ENCODE data around the gene KIF13A.

KIF13A gene

DNA sequence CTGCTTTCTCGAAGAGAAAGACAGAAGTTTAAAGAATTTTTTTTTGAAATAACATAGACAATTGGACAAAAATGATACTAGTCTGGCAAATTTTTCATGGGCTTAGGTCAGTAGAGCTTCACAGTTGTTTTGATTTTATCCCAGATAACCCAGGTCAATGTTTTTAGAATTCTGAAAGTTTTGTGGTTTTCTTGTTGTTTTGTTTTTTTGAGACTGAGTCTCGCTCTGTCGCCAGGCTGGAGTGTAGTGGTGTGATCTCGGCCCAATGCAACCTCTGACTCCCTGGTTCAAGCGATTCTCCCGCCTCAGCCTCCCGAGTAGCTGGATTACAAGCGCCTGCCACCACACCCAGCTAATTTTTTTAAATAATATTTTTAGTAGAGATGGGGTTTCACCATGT is 22.8 kb downstream of the KIF13A start:
- H3K4me1 ChIP-seq (ENCODE audit: low read length) = no peaks in the 10 kb centered on the region
- TF ChIP-seq, protein P1, sequence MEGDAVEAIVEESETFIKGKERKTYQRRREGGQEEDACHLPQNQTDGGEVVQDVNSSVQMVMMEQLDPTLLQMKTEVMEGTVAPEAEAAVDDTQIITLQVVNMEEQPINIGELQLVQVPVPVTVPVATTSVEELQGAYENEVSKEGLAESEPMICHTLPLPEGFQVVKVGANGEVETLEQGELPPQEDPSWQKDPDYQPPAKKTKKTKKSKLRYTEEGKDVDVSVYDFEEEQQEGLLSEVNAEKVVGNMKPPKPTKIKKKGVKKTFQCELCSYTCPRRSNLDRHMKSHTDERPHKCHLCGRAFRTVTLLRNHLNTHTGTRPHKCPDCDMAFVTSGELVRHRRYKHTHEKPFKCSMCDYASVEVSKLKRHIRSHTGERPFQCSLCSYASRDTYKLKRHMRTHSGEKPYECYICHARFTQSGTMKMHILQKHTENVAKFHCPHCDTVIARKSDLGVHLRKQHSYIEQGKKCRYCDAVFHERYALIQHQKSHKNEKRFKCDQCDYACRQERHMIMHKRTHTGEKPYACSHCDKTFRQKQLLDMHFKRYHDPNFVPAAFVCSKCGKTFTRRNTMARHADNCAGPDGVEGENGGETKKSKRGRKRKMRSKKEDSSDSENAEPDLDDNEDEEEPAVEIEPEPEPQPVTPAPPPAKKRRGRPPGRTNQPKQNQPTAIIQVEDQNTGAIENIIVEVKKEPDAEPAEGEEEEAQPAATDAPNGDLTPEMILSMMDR (IDR thresholded peaks at IDR 0.05; ENCODE audit: low read length) = no peak
- TF ChIP-seq EZH2 (optimal IDR thresholded peaks at IDR 0.05; ENCODE audit: low read depth, low read length) (no peak), EZH2phosphoT487 (IDR thresholded peaks at IDR 0.05; ENCODE audit: low read length) (no peak)
- no peak overlapping the region for H3K4me2 ChIP-seq (ENCODE audit: low read depth, low read length)
- no peaks in the 10 kb centered on the region for H3K27me3 ChIP-seq (replicated peaks; ENCODE audit: insufficient read depth, low read length)
- no peaks in the 10 kb centered on the region for H4K20me1 ChIP-seq (ENCODE audit: insufficient read depth, low read length)
- no peaks in the 10 kb centered on the region for H3F3A ChIP-seq (ENCODE audit: insufficient read depth, low read length)
- no peaks in the 10 kb centered on the region for H3K9me3 ChIP-seq (replicated peaks; ENCODE audit: insufficient read depth, low read length)
- no peak for DNase-seq
- no peaks in the 10 kb centered on the region for H3K9me2 ChIP-seq (replicated peaks; ENCODE audit: insufficient read depth, low read length)
- no peak overlapping the region for H3K4me3 ChIP-seq (ENCODE audit: low read length)
- no peaks in the 10 kb centered on the region for H3K36me3 ChIP-seq (replicated peaks; ENCODE audit: insufficient read depth, low read length)
- H2AFZ ChIP-seq (ENCODE audit: low read length) = no peak overlapping the region
- H3K27ac ChIP-seq (ENCODE audit: low read length) = no peak overlapping the region
- no peak overlapping the region for H3K9ac ChIP-seq (ENCODE audit: low read length)
- no peaks in the 10 kb centered on the region for H3K79me2 ChIP-seq (ENCODE audit: low read length)

DNA sequence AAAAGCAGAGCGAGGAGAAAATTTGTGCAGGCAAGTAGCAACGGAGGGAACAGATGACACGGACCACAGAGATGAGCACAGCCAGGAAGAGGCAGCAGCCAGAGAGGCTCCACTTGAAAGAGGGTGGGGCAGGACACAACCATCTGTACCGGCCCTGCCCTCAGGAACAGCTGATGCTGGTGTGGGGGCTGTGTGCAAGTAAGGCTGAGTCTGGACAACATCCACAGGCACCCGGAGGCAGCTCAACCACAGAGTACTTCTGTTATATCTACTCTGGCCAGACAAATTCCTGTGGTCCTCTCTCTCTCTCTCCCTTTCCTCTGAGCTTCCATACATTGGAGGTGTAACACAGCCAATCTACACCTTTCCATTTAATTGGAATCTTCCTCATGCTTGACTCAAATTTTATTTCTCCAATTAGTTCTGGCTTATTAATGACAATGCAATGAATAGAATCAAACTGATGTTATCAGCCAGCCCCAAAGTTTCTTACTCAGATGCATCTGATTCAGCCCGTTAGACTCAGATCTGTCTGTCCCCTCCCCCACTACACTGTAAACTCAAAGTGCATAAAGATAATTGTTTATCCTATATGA is 24.9 kb downstream of the KIF13A start:
- Histone ChIP-seq H3K27ac (ENCODE audit: low read length) (no peak overlapping the region), H2AFZ (ENCODE audit: low read length) (no peak overlapping the region), H4K20me1 (ENCODE audit: insufficient read depth, low read length) (no peaks in the 10 kb centered on the region), H3K9me2 (replicated peaks; ENCODE audit: insufficient read depth, low read length) (no peaks in the 10 kb centered on the region), H3K4me1 (ENCODE audit: low read length) (no peaks in the 10 kb centered on the region), H3F3A (ENCODE audit: insufficient read depth, low read length) (no peaks in the 10 kb centered on the region), H3K27me3 (replicated peaks; ENCODE audit: insufficient read depth, low read length) (no peaks in the 10 kb centered on the region), H3K9ac (ENCODE audit: low read length) (no peak overlapping the region), H3K4me3 (ENCODE audit: low read length) (no peak overlapping the region), H3K9me3 (replicated peaks; ENCODE audit: insufficient read depth, low read length) (no peaks in the 10 kb centered on the region), H3K79me2 (ENCODE audit: low read length) (no peaks in the 10 kb centered on the region), H3K4me2 (ENCODE audit: low read depth, low read length) (no peak overlapping the region), H3K36me3 (replicated peaks; ENCODE audit: insufficient read depth, low read length) (no peaks in the 10 kb centered on the region)
- TF ChIP-seq, protein P1 (IDR thresholded peaks at IDR 0.05; ENCODE audit: low read length) = no peak
- TF ChIP-seq EZH2phosphoT487 (IDR thresholded peaks at IDR 0.05; ENCODE audit: low read length) (no peak), EZH2 (optimal IDR thresholded peaks at IDR 0.05; ENCODE audit: low read depth, low read length) (no peak)
- DNase-seq = no peak

DNA sequence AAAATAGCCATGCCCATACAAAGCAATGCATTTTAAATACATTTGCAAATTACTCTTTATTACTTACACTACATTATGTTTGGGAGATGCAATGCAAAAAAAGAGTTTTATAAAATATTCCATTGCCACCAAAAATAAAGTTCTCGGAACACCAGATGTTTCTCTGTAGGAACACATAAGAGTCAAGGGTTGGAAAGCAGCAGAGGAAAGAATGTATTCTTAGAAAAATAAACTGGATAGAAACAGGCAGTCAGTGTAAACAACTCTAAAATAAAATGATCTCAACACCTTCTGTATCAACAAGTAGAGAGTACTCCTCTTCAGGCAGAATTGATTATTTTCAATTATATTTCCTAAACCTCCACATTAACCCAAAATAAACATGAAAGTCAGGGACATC is 28.1 kb downstream of the KIF13A start:
- H2AFZ ChIP-seq (ENCODE audit: low read length) = no peak overlapping the region
- H3K4me1 ChIP-seq (ENCODE audit: low read length) = no peaks in the 10 kb centered on the region
- no peaks in the 10 kb centered on the region for H3K9me3 ChIP-seq (replicated peaks; ENCODE audit: insufficient read depth, low read length)
- H3K36me3 ChIP-seq (replicated peaks; ENCODE audit: insufficient read depth, low read length) = no peaks in the 10 kb centered on the region
- no peak overlapping the region for H3K4me3 ChIP-seq (ENCODE audit: low read length)
- no peak for DNase-seq
- H3K9ac ChIP-seq (ENCODE audit: low read length) = no peak overlapping the region
- no peaks in the 10 kb centered on the region for H3K79me2 ChIP-seq (ENCODE audit: low read length)
- no peaks in the 10 kb centered on the region for H3F3A ChIP-seq (ENCODE audit: insufficient read depth, low read length)
- no peak overlapping the region for H3K4me2 ChIP-seq (ENCODE audit: low read depth, low read length)
- H4K20me1 ChIP-seq (ENCODE audit: insufficient read depth, low read length) = no peaks in the 10 kb centered on the region
- TF ChIP-seq EZH2phosphoT487 (IDR thresholded peaks at IDR 0.05; ENCODE audit: low read length) (no peak), EZH2 (optimal IDR thresholded peaks at IDR 0.05; ENCODE audit: low read depth, low read length) (no peak)
- TF ChIP-seq, protein P1 (IDR thresholded peaks at IDR 0.05; ENCODE audit: low read length) = no peak
- no peak overlapping the region for H3K27ac ChIP-seq (ENCODE audit: low read length)
- no peaks in the 10 kb centered on the region for H3K27me3 ChIP-seq (replicated peaks; ENCODE audit: insufficient read depth, low read length)
- no peaks in the 10 kb centered on the region for H3K9me2 ChIP-seq (replicated peaks; ENCODE audit: insufficient read depth, low read length)

Data from MM.1S (cell line).